H1 (cell line): ENCODE measurements around the gene OSBP2. TPM values are rescaled to one million over a fixed set of nuclear protein-coding genes. Genes with fewer than 3 reads are reported as not detected.
A peak's percentile ranks its signal among the peaks of the same experiment; 100 is the strongest.

ENCODE experiments used
- CTCF ChIA-PET: fragments of 300-600 bp; sonication (Branson Sonifier 250); formaldehyde crosslinking; loops from one replicate; lab custom pipeline; 2021; ENCODE audit not compliant: partially characterized antibody; lab: Charles Lee
- POLR2A ChIA-PET: fragments of 300-600 bp; sonication (Branson Sonifier 250); formaldehyde crosslinking; loops from one replicate; lab custom pipeline; 2021; ENCODE audit warnings: inconsistent platforms; ENCODE audit not compliant: partially characterized antibody; lab: Charles Lee
- DNase-seq, 2 experiments: peaks; one replicate each; pipeline versions ENCODE4 v3.0.0 to v3.0.0-alpha.2; 2010 to 2022; ENCODE audit warnings: low spot score in 2 of 2, low read depth in 1 of 2, mixed read lengths in 1 of 2
- FAIRE-seq: peaks from 2 replicates; lab custom pipeline; 2011; peaks lifted over from hg19 to GRCh38; lab: Jason Lieb, UNC
- H2AFZ ChIP-seq: 2 replicates; pipeline ENCODE4 v1.8.1; 2012; ENCODE audit warnings: low read length, inconsistent platforms
- H2AK5ac ChIP-seq: 2 replicates; pipeline ENCODE4 v1.6.1; 2013; ENCODE audit warnings: low read depth, low read length
- H2BK120ac ChIP-seq: replicated peaks from 2 replicates; pipeline ENCODE3; 2013; ENCODE audit warnings: low read depth, low read length, inconsistent platforms
- H2BK12ac ChIP-seq: 2 replicates; pipeline ENCODE4 v1.6.1; 2013; ENCODE audit warnings: low read depth, low read length
- H2BK15ac ChIP-seq: 2 replicates; pipeline ENCODE4 v1.6.1; 2013; ENCODE audit warnings: low read length
- H2BK20ac ChIP-seq: 2 replicates; pipeline ENCODE4 v1.6.1; 2013; ENCODE audit warnings: low read length
- H2BK5ac ChIP-seq: 2 replicates; pipeline ENCODE4 v1.6.1; 2013; ENCODE audit warnings: low read depth, low read length
- H3K14ac ChIP-seq: 2 replicates; pipeline ENCODE4 v1.6.1; 2013; ENCODE audit warnings: inconsistent platforms; ENCODE audit not compliant: insufficient read length
- H3K18ac ChIP-seq: 2 replicates; pipeline ENCODE4 v1.6.1; 2013; ENCODE audit warnings: low read length; ENCODE audit errors: extremely low read depth
- H3K23ac ChIP-seq: 2 replicates; pipeline ENCODE4 v1.6.1; 2013; ENCODE audit warnings: inconsistent platforms; ENCODE audit not compliant: insufficient read length
- H3K23me2 ChIP-seq: 2 replicates; pipeline ENCODE4 v1.6.1; 2013; ENCODE audit warnings: low read depth, low read length
- H3K27ac ChIP-seq: 2 replicates; pipeline ENCODE4 v1.6.1; 2011; ENCODE audit warnings: low read depth, low read length, inconsistent platforms
- H3K27me3 ChIP-seq, 4 experiments: replicated peaks in 1 of 4; 1 replicate in 1 of 4; 2 replicates in 3 of 4; pipeline versions ENCODE4 v1.6.1 to v1.8.1; 2011 to 2013; ENCODE audit warnings: low read length in 3 of 4, mild to moderate bottlenecking in 3 of 4, inconsistent platforms in 2 of 4, mixed read lengths in 2 of 4, moderate library complexity in 1 of 4; ENCODE audit not compliant: control insufficient read depth in 3 of 4, insufficient read depth in 3 of 4; ENCODE audit errors: extremely low read depth in 1 of 4
- H3K36me3 ChIP-seq, 4 experiments: 2 replicates each; pipeline versions ENCODE4 v1.6.1 to v1.8.1; 2011 to 2013; ENCODE audit warnings: mild to moderate bottlenecking in 4 of 4, low read length in 3 of 4, moderate library complexity in 2 of 4, control low read depth in 1 of 4, inconsistent platforms in 1 of 4; ENCODE audit not compliant: insufficient read depth in 4 of 4, control insufficient read depth in 2 of 4
- H3K4ac ChIP-seq: replicated peaks from 2 replicates; pipeline ENCODE3; 2013; ENCODE audit warnings: low read length, low read depth, mixed read lengths, inconsistent platforms; ENCODE audit not compliant: insufficient read length
- H3K4me1 ChIP-seq, 4 experiments: replicated peaks in 1 of 4; 1 replicate in 1 of 4; 2 replicates in 3 of 4; pipeline versions ENCODE4 v1.6.1 to v1.8.1; 2011 to 2013; ENCODE audit warnings: low read length in 3 of 4, inconsistent platforms in 2 of 4, mixed read lengths in 1 of 4; ENCODE audit not compliant: insufficient read depth in 4 of 4, control insufficient read depth in 3 of 4
- H3K4me2 ChIP-seq, 2 experiments: 2 replicates each; pipeline versions ENCODE4 v1.6.1 to v1.8.1; 2011 to 2013; ENCODE audit warnings: low read depth in 2 of 2, low read length in 2 of 2, control low read depth in 1 of 2, inconsistent platforms in 1 of 2, mild to moderate bottlenecking in 1 of 2; ENCODE audit not compliant: insufficient read depth in 1 of 2
- H3K4me3 ChIP-seq, 4 experiments: fragments of 200-600, 300-600 bp in 1 of 4; sonication (generic), shearing (Covaris generic), sonication (Bioruptor Twin) in 1 of 4; 2 replicates each; pipeline versions ENCODE4 v1.5.1 to v1.8.1; 2011 to 2016; ENCODE audit warnings: low read length in 4 of 4, low read depth in 3 of 4, control low read depth in 2 of 4, inconsistent platforms in 2 of 4, mild to moderate bottlenecking in 2 of 4, mixed read lengths in 1 of 4, moderate library complexity in 1 of 4; ENCODE audit not compliant: insufficient read depth in 2 of 4; ENCODE audit errors: extremely low read depth in 1 of 4
- H3K56ac ChIP-seq: replicated peaks from 2 replicates; pipeline ENCODE3; 2013; ENCODE audit warnings: low read depth, mild to moderate bottlenecking, mixed read lengths, low read length, inconsistent platforms; ENCODE audit not compliant: insufficient read length
- H3K79me1 ChIP-seq: 2 replicates; pipeline ENCODE4 v1.6.1; 2013; ENCODE audit warnings: low read depth, low read length, control low read depth
- H3K79me2 ChIP-seq, 2 experiments: 2 replicates each; pipeline versions ENCODE4 v1.6.1 to v1.8.1; 2012 to 2013; ENCODE audit warnings: low read length in 2 of 2, mild to moderate bottlenecking in 2 of 2, inconsistent platforms in 1 of 2; ENCODE audit not compliant: insufficient read depth in 2 of 2, control insufficient read depth in 1 of 2
- H3K9ac ChIP-seq, 4 experiments: replicated peaks in 1 of 4; 1 replicate in 1 of 4; 2 replicates in 3 of 4; pipeline versions ENCODE4 v1.6.1 to v1.8.1; 2011 to 2013; ENCODE audit warnings: low read depth in 3 of 4, low read length in 3 of 4, control low read depth in 2 of 4, mild to moderate bottlenecking in 2 of 4, moderate library complexity in 2 of 4, inconsistent platforms in 1 of 4; ENCODE audit errors: extremely low read depth in 1 of 4
- H3K9me3 ChIP-seq, 2 experiments: 2 replicates each; pipeline versions ENCODE4 v1.6.1 to v1.8.1; 2012 to 2013; ENCODE audit warnings: mild to moderate bottlenecking in 2 of 2, moderate library complexity in 2 of 2, control low read depth in 1 of 2, inconsistent platforms in 1 of 2, low read depth in 1 of 2, low read length in 1 of 2, mixed read lengths in 1 of 2; ENCODE audit not compliant: insufficient read depth in 2 of 2
- H4K20me1 ChIP-seq, 2 experiments: replicated peaks in 1 of 2; 2 replicates each; pipeline versions ENCODE3 to v1.8.1; 2011 to 2013; ENCODE audit warnings: inconsistent platforms in 2 of 2, low read length in 2 of 2, mild to moderate bottlenecking in 1 of 2; ENCODE audit not compliant: insufficient read depth in 2 of 2, control insufficient read depth in 1 of 2
- H4K5ac ChIP-seq: 2 replicates; pipeline ENCODE4 v1.6.1; 2013; ENCODE audit warnings: low read length, low read depth, mixed read lengths, inconsistent platforms; ENCODE audit not compliant: insufficient read length
- H4K8ac ChIP-seq: 2 replicates; pipeline ENCODE4 v1.8.0; 2013; ENCODE audit warnings: mild to moderate bottlenecking, moderate library complexity, low read length, inconsistent platforms; ENCODE audit not compliant: insufficient read depth; ENCODE audit errors: extremely low read depth
- H4K91ac ChIP-seq: replicated peaks from 2 replicates; pipeline ENCODE3; 2013; ENCODE audit warnings: low read length, mixed read lengths, inconsistent platforms; ENCODE audit not compliant: insufficient read length
- EZH2 ChIP-seq: fragments of 200-600 bp; sonication (generic); IDR thresholded peaks from 2 replicates; pipeline ENCODE4 v1.7.1; 2012; ENCODE audit warnings: low read depth, mild to moderate bottlenecking, moderate library complexity, low read length, inconsistent platforms; ENCODE audit not compliant: severe bottlenecking
- KDM1A ChIP-seq: fragments of 200-600, 300-600 bp; sonication (generic); IDR thresholded peaks from 2 replicates; pipeline ENCODE4 v1.7.1; 2016; ENCODE audit warnings: mild to moderate bottlenecking, low read length, borderline replicate concordance
- SRF ChIP-seq: IDR thresholded peaks from 2 replicates; pipeline ENCODE4 v1.6.1; 2011; ENCODE audit warnings: mild to moderate bottlenecking, low read depth, low read length, moderate library complexity
- WGBS, 2 experiments: shearing (Covaris generic) in 1 of 2; methylation state at CpG; one replicate each; pipeline versions ENCODE4 v1.1.6 to v1.1.7; 2013 to 2015; ENCODE audit warnings: low lambda C conversion rate in 2 of 2, mixed read lengths in 2 of 2, inconsistent platforms in 1 of 2, low coverage in 1 of 2, missing lambda C conversion rate in 1 of 2; ENCODE audit not compliant: insufficient replicate concordance in 2 of 2, insufficient coverage in 1 of 2, insufficient read length in 1 of 2; ENCODE audit errors: extremely low coverage in 1 of 2, missing lambda C conversion rate in 1 of 2; 5-methylcytosine and 5-hydroxymethylcytosine counted together
- polyA plus RNA-seq, 7 experiments: library from polyadenylated mRNA; depleted of rRNA in 3 of 7; stranded (reverse) in 5 of 7; unstranded in 2 of 7; fragments of >200 nt in 5 of 7; fragments of 200-250 nt in 2 of 7; gene quantifications; 1 replicate in 5 of 7; 2 replicates in 1 of 7; 4 replicates in 1 of 7; pipeline versions ENCODE4 v1.2.1 to v1.2.3, GENCODE V29; 2011 to 2013; ENCODE audit warnings: missing spikeins in 2 of 7, mixed read lengths in 2 of 7
- total RNA-seq: library from RNA; stranded (reverse); fragmentation: NEBNext Ultra II Directional; extraction: Animal tissue kit (Norgen Biotek cat#: 25700); gene quantifications from 2 replicates; pipeline ENCODE4 v1.2.1, GENCODE V29; 2021

OSBP2 gene
- total and polyA plus RNA-seq, 2 of the 8 experiments (the other 6 are each of a cell fraction or from before 2014, with no cell fraction given): 3.4 to 3.7 TPM

- H2AK5ac ChIP-seq: no peak within 1 kb of the TSS
- POLR2A ChIA-PET: interaction anchor here (1.3 to 1.8 kb wide), 5 partner anchors 10 to 76 kb away, joined by 3 to 8 read pairs (median 4); partner anchors contain the start of gene OSBP2
- H3K56ac ChIP-seq: no peak within 1 kb of the TSS
- peak; percentile 50 for FAIRE-seq
- CTCF ChIA-PET: interaction anchor here (0.6 to 4.7 kb wide), 10 partner anchors 10 to 706 kb away, joined by 3 to 26 read pairs (median 5); partner anchors contain the start of gene SLC35E4
- peaks cover 0 to 2% (median under 1%) of the 10 kb centered on the region in 4 experiments; a peak in 4 of 7 replicates for H3K4me1 ChIP-seq
- no peak within 1 kb of the TSS for H2BK20ac ChIP-seq
- no peaks in the 10 kb centered on the region for H3K9me3 ChIP-seq
- H3K4me2 ChIP-seq: peak within 1 kb of the TSS; percentile 90 to 94
- H4K5ac ChIP-seq: no peak within 1 kb of the TSS
- peaks cover 0 to 13% (median 8%) of the 10 kb centered on the region in 4 experiments; a peak in 5 of 7 replicates for H3K27me3 ChIP-seq
- peak within 1 kb of the TSS; percentile 87 for H4K8ac ChIP-seq
- 2% methylated on average over 57 of the region's 77 CpGs; no CpG with 5 or more reads in 1 of the 2 experiments for WGBS, 2 experiments
- H4K91ac ChIP-seq: no peak within 1 kb of the TSS
- H2BK12ac ChIP-seq: 0 out of 2 replicates have a peak within 1 kb of the TSS, but pooled peaks have one; percentile 12
- peaks cover 16% of the 10 kb centered on the region; the same call in 1 of the 2 replicates for H3K23me2 ChIP-seq
- peak; percentile 94 to 100 for DNase-seq
- peak within 1 kb of the TSS; percentile 62 to 87 (median 76) for H3K4me3 ChIP-seq
- H3K23ac ChIP-seq: no peak within 1 kb of the TSS
- H3K79me2 ChIP-seq: no peaks in the 10 kb centered on the region
- peak within 1 kb of the TSS; percentile 60; the same call in 1 of the 2 replicates for H2BK5ac ChIP-seq
- peak within 1 kb of the TSS; percentile 71 for H3K18ac ChIP-seq
- H2BK15ac ChIP-seq: no peak within 1 kb of the TSS
- no peaks in the 10 kb centered on the region for H3K36me3 ChIP-seq
- H4K20me1 ChIP-seq: no peaks in the 10 kb centered on the region
- no peaks in the 10 kb centered on the region for H3K79me1 ChIP-seq
- H3K14ac ChIP-seq: no peak within 1 kb of the TSS
- H3K27ac ChIP-seq: peak within 1 kb of the TSS; percentile 18; the same call in 1 of the 2 replicates
- H2AFZ ChIP-seq: peak within 1 kb of the TSS; percentile 97
- no peak within 1 kb of the TSS for H3K4ac ChIP-seq
- no peak within 1 kb of the TSS for H2BK120ac ChIP-seq
- H3K9ac ChIP-seq: peak within 1 kb of the TSS in 3 of 4 experiments; percentile 48 to 74 (median 67); a peak in 6 of 7 replicates
- TF ChIP-seq KDM1A: no peak
- no peak for TF ChIP-seq EZH2
- no peak for TF ChIP-seq SRF
Measured at GRCh38 chr22:30667494-30668385, 26.9 kb upstream of the OSBP2 start, which contains the start of gene DUSP18. DUSP18 (minus strand) TSS chr22:30667875; CDS start chr22:30664003, 3,872 bp downstream.
